Nephron progenitor cell (in vitro differentiated cells): Measurements from ENCODE around the gene LDHAL6B.

Source experiments
- DNase-seq: peaks from one replicate; pipeline ENCODE4 v3.0.0; 2021
- H3K27ac Mint-ChIP-seq: 2 replicates; pipeline ENCODE4 v1.8.0; 2021; ENCODE audit warnings: mild to moderate bottlenecking, moderate library complexity, mixed read lengths
- H3K27me3 Mint-ChIP-seq: 2 replicates; pipeline ENCODE4 v1.8.0; 2021; ENCODE audit warnings: mild to moderate bottlenecking, low read depth, mixed read lengths; ENCODE audit not compliant: poor library complexity
- H3K36me3 Mint-ChIP-seq: 2 replicates; pipeline ENCODE4 v1.8.0; 2021; ENCODE audit warnings: low read depth, mixed read lengths
- H3K4me1 Mint-ChIP-seq: 2 replicates; pipeline ENCODE4 v1.8.0; 2021; ENCODE audit warnings: mixed read lengths
- H3K4me3 Mint-ChIP-seq: 2 replicates; pipeline ENCODE4 v1.8.0; 2021; ENCODE audit warnings: mild to moderate bottlenecking, moderate library complexity, mixed read lengths
- H3K9me3 Mint-ChIP-seq: 2 replicates; pipeline ENCODE4 v1.8.0; 2021; ENCODE audit warnings: mild to moderate bottlenecking, moderate library complexity, mixed read lengths
- TF ChIP-seq, protein P1 (sequence below): fragments of 200-600 bp; sonication (generic); IDR thresholded peaks from 2 replicates; pipeline ENCODE4 v1.5.0; 2021; ENCODE audit warnings: antibody characterized with exemption

The LDHAL6B gene

DNA sequence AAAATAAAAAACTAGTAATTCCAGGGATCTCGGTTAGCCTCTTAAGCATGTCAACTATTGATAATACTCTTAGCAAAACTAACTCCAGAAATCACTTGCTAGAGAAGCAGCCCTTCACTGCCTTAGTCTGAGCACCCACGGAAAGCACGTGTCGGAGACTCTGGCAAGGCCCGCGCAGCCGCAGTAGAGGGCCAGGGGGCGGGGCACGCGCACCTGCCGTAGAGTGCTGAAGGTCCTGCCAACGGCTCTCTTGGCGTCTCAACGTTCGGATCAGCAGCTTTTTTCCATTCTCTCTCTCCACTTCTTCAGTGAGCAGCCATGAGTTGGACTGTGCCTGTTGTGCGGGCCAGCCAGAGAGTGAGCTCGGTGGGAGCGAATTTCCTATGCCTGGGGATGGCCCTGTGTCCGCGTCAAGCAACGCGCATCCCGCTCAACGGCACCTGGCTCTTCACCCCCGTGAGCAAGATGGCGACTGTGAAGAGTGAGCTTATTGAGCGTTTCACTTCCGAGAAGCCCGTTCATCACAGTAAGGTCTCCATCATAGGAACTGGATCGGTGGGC is at the start of gene LDHAL6B:
Gene LDHAL6B, plus strand, starts transcription at position 221 of the 561 bp plus-strand sequence. Its CDS starts 98 bp downstream, at position 319.
- H3K4me3 Mint-ChIP-seq = no peak within 1 kb of the TSS

DNA sequence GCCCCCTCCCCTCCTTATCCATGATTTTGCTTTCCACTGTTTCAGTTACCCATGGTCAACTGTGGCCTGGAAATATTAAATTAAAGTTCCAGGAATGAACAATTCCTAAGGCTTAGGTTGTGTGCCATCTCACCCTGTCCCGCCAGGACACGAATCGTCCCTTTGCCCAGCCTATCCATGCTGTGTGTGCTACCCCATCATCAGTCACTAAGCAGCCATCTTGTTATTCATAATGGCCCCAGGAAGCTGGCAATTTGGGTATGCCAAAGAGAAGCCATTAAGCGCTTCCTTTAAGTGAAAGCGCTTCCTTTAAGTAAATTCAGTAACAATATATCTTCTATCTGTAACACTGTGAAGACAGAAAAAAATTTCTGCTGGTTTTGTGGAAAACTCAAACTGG is 49.2 kb upstream of the LDHAL6B start:
- H3K27ac Mint-ChIP-seq = peak overlapping the region; percentile 89
- H3K4me3 Mint-ChIP-seq = no peak overlapping the region
- H3K4me1 Mint-ChIP-seq = peaks cover 22% of the 10 kb centered on the region
- DNase-seq = no peak
- H3K27me3 Mint-ChIP-seq = peaks cover 3% of the 10 kb centered on the region
- H3K36me3 Mint-ChIP-seq = peaks cover 66% of the 10 kb centered on the region
- TF ChIP-seq, protein P1, sequence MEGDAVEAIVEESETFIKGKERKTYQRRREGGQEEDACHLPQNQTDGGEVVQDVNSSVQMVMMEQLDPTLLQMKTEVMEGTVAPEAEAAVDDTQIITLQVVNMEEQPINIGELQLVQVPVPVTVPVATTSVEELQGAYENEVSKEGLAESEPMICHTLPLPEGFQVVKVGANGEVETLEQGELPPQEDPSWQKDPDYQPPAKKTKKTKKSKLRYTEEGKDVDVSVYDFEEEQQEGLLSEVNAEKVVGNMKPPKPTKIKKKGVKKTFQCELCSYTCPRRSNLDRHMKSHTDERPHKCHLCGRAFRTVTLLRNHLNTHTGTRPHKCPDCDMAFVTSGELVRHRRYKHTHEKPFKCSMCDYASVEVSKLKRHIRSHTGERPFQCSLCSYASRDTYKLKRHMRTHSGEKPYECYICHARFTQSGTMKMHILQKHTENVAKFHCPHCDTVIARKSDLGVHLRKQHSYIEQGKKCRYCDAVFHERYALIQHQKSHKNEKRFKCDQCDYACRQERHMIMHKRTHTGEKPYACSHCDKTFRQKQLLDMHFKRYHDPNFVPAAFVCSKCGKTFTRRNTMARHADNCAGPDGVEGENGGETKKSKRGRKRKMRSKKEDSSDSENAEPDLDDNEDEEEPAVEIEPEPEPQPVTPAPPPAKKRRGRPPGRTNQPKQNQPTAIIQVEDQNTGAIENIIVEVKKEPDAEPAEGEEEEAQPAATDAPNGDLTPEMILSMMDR = no peak
- no peaks in the 10 kb centered on the region for H3K9me3 Mint-ChIP-seq

More for the DNA sequence above, at the start of gene LDHAL6B:
- Mint-ChIP-seq H3K36me3 (peaks cover 73% of the 10 kb centered on the region), H3K4me1 (peaks cover 4% of the 10 kb centered on the region), H3K27me3 (no peaks in the 10 kb centered on the region), H3K27ac (no peak within 1 kb of the TSS), H3K9me3 (no peaks in the 10 kb centered on the region)
- DNase-seq = no peak
- TF ChIP-seq, protein P1 = no peak

DNA sequence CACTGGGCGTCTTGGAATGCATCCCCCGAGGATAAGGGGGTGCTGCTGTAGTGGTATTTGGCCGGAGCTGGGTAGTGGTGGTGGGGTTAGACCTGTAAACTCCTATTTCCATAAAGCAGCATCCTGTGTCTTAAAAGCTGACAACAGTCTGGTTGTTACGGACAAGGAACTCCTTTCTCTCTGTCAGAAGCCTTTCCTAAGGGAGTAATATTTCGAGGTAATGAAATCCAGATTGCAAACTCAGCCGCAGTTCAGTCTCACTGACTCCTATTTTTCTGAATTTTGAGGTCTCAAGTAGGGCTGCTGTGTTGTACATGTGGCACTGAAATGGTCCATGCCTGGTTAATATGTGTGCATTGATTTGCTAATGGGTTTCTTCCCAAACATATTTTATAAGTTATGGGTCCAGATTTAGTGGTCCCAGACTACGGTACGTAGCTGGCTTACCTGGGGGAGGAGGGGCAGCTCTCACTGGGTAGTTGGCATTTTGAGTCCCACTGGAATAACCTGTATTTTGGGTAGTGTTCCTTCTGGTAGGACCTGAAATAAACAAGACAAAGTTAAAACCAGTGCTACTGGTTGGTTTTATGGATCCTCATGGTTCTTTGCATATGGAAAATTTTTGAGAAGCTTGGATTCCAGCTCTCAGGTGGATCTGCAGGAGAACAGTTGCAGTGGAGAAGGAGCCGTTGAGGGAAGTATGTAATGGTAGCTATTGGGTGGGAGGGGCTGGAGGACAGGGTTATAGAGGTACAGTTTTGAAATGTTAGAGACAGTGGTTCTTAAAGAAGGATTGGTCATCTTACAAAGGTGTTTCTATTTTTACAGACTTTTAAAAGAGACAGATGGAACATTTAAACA is 48.6 kb upstream of the LDHAL6B start:
- no peak overlapping the region for H3K27ac Mint-ChIP-seq
- H3K27me3 Mint-ChIP-seq = peaks cover 3% of the 10 kb centered on the region
- H3K4me3 Mint-ChIP-seq = no peak overlapping the region
- no peak for DNase-seq
- TF ChIP-seq, protein P1 = no peak
- H3K4me1 Mint-ChIP-seq = peaks cover 22% of the 10 kb centered on the region
- no peaks in the 10 kb centered on the region for H3K9me3 Mint-ChIP-seq
- H3K36me3 Mint-ChIP-seq = peaks cover 65% of the 10 kb centered on the region

DNA sequence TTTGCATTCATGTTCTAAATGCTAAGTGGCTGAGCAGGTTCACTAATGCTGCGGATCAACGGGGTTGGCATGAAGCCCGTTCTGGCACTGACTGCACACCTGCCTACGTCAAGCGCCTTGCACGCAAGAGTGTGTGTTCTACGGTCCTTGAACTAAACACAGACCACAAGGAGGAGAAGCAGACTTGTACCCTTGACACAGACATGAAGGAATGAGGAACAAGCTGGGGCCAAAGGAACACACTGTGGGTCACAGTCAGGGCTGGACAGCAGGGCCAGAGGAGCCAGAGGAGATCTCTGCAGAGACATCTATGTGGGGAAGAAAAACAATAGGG is 48.0 kb upstream of the LDHAL6B start:
- H3K36me3 Mint-ChIP-seq = peaks cover 61% of the 10 kb centered on the region
- no peak overlapping the region for H3K4me3 Mint-ChIP-seq
- TF ChIP-seq, protein P1 = no peak
- H3K4me1 Mint-ChIP-seq = peaks cover 23% of the 10 kb centered on the region
- peaks cover 3% of the 10 kb centered on the region for H3K27me3 Mint-ChIP-seq
- DNase-seq = no peak
- peak overlapping the region; percentile 57 for H3K27ac Mint-ChIP-seq
- H3K9me3 Mint-ChIP-seq = no peaks in the 10 kb centered on the region

DNA sequence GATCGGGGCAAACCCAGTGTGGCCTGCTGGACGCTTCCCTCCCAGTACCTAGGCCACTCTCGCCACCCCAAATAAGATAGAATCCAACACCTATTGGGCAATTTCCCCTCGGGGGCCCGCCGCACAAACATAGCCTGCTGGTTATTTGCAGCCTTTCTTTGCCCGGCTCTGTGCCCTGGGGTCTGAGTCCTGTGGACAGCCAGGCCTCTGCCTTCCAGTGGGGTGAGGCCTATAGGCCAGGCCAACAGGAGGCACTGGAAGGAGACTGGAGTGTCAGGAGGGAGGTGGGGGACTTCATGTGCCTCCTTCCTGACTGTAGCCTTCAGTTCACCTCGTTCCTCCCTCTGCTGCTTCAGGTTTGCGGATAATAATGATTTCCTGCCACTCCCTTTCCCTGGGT is 47.4 kb upstream of the LDHAL6B start:
- no peaks in the 10 kb centered on the region for H3K9me3 Mint-ChIP-seq

More for the DNA sequence above, 47.4 kb upstream of the LDHAL6B start:
- TF ChIP-seq, protein P1 = no peak
- no peak overlapping the region for H3K4me3 Mint-ChIP-seq
- H3K27me3 Mint-ChIP-seq = peaks cover 3% of the 10 kb centered on the region
- DNase-seq = no peak
- H3K27ac Mint-ChIP-seq = no peak overlapping the region
- peaks cover 26% of the 10 kb centered on the region for H3K4me1 Mint-ChIP-seq
- peaks cover 60% of the 10 kb centered on the region for H3K36me3 Mint-ChIP-seq
